Liver (tissue), 9 donors: Measurements from ENCODE around the gene SUPT5H. TPM values are rescaled to one million over a fixed set of nuclear protein-coding genes. Genes with fewer than 3 reads are reported as not detected.
A peak's percentile ranks its signal among the peaks of the same experiment; 100 is the strongest.
"Not testable (repeated sequence)": the region's sequence is repeated elsewhere in the genome, so short reads cannot be mapped to it uniquely, and the experiment has no call there.

ENCODE experiments used
- DNase-seq: peaks from one replicate; pipeline ENCODE4 v3.0.0-alpha.2; 2017; ENCODE audit warnings: low spot score
- H3K27ac ChIP-seq, 2 donors: one replicate each; pipeline ENCODE4 v1.7.0; 2013; ENCODE audit warnings: inconsistent platforms in 2 of 2, low read length in 2 of 2, control low read depth in 1 of 2, low read depth in 1 of 2, mild to moderate bottlenecking in 1 of 2
- H3K27me3 ChIP-seq, 4 donors: one replicate each; pipeline versions ENCODE4 v1.6.1 to v1.7.0; 2013; ENCODE audit warnings: low read length in 3 of 4, inconsistent platforms in 1 of 4, mild to moderate bottlenecking in 1 of 4, moderate library complexity in 1 of 4; ENCODE audit not compliant: control insufficient read depth in 4 of 4, insufficient read depth in 4 of 4
- H3K36me3 ChIP-seq, 4 donors: one replicate each; pipeline versions ENCODE4 v1.6.1 to v1.7.0; 2013; ENCODE audit warnings: low read length in 3 of 4, mild to moderate bottlenecking in 3 of 4, low read depth in 1 of 4, moderate library complexity in 1 of 4; ENCODE audit not compliant: control insufficient read depth in 4 of 4, insufficient read depth in 3 of 4
- H3K4me1 ChIP-seq, 4 donors: one replicate each; pipeline versions ENCODE4 v1.6.1 to v1.7.0; 2013; ENCODE audit warnings: low read length in 3 of 4, mild to moderate bottlenecking in 3 of 4, moderate library complexity in 1 of 4; ENCODE audit not compliant: control insufficient read depth in 4 of 4, insufficient read depth in 4 of 4
- H3K4me3 ChIP-seq, 3 donors: one replicate each; pipeline versions ENCODE4 v1.6.1 to v1.7.0; 2013; ENCODE audit warnings: low read length in 3 of 3, control low read depth in 1 of 3, low read depth in 1 of 3, mild to moderate bottlenecking in 1 of 3
- H3K9ac ChIP-seq, 2 donors: one replicate each; pipeline ENCODE4 v1.7.0; 2013; ENCODE audit warnings: low read length in 2 of 2, mild to moderate bottlenecking in 2 of 2, moderate library complexity in 2 of 2, control low read depth in 1 of 2, low read depth in 1 of 2
- H3K9me3 ChIP-seq, 4 donors: one replicate each; pipeline versions ENCODE4 v1.6.1 to v1.7.0; 2013; ENCODE audit warnings: low read length in 3 of 4; ENCODE audit not compliant: control insufficient read depth in 4 of 4
- CTCF ChIP-seq: fragments of 150-350 bp; IDR thresholded peaks from 2 replicates; pipeline ENCODE4 v1.5.1; 2017; ENCODE audit warnings: improper control_type of control experiment, low read depth, low read length; ENCODE audit not compliant: missing input control
- EGR1 ChIP-seq, 2 donors: IDR thresholded peaks; 2 replicates each; pipeline ENCODE4 v1.6.1; 2016 to 2018; ENCODE audit warnings: antibody characterized with exemption in 2 of 2, low read depth in 2 of 2
- GABPA ChIP-seq, 2 donors: IDR thresholded peaks in 1 of 2; conservative IDR thresholded peaks in 1 of 2; 2 replicates each; pipeline ENCODE4 v1.6.1; 2016; ENCODE audit warnings: antibody characterized with exemption in 2 of 2, mild to moderate bottlenecking in 1 of 2, moderate library complexity in 1 of 2
- HNF4A ChIP-seq, 2 donors: conservative IDR thresholded peaks; 2 replicates each; pipeline ENCODE4 v1.6.1; 2016; ENCODE audit warnings: antibody characterized with exemption in 2 of 2, mild to moderate bottlenecking in 2 of 2
- HNF4G ChIP-seq: IDR thresholded peaks from 2 replicates; pipeline ENCODE4 v1.6.1; 2016; ENCODE audit warnings: antibody characterized with exemption
- JUND ChIP-seq, 2 donors: IDR thresholded peaks; 2 replicates each; pipeline ENCODE4 v1.6.1; 2016; ENCODE audit warnings: antibody characterized with exemption in 2 of 2
- MAX ChIP-seq: IDR thresholded peaks from 2 replicates; pipeline ENCODE4 v1.6.1; 2016; ENCODE audit warnings: antibody characterized with exemption
- NR2F2 ChIP-seq: IDR thresholded peaks from 2 replicates; pipeline ENCODE4 v1.6.1; 2016; ENCODE audit warnings: antibody characterized with exemption
- REST ChIP-seq: IDR thresholded peaks from 2 replicates; pipeline ENCODE4 v1.6.1; 2016; ENCODE audit warnings: antibody characterized with exemption, mild to moderate bottlenecking
- RXRA ChIP-seq, 2 donors: IDR thresholded peaks; 2 replicates each; pipeline ENCODE4 v1.6.1; 2017 to 2018; ENCODE audit warnings: antibody characterized with exemption in 2 of 2, mild to moderate bottlenecking in 1 of 2
- TAF1 ChIP-seq: conservative IDR thresholded peaks from 2 replicates; pipeline ENCODE4 v1.6.1; 2016; ENCODE audit warnings: antibody characterized with exemption, mild to moderate bottlenecking
- YY1 ChIP-seq: IDR thresholded peaks from 2 replicates; pipeline ENCODE4 v1.6.1; 2016; ENCODE audit warnings: antibody characterized with exemption, mild to moderate bottlenecking
- ZBTB33 ChIP-seq: IDR thresholded peaks from 2 replicates; pipeline ENCODE4 v1.6.1; 2016; ENCODE audit warnings: antibody characterized with exemption
- WGBS: extraction: QIAGEN DNeasy Blood & Tissue Kit; methylation state at CpG from one replicate; pipeline ENCODE4 v1.1.7; 2013; 5-methylcytosine and 5-hydroxymethylcytosine counted together
- polyA plus RNA-seq, 2 donors: library from polyadenylated mRNA; stranded (reverse) in 1 of 2; unstranded in 1 of 2; fragments of 200-250 nt in 1 of 2; fragments of >200 nt in 1 of 2; fragmentation: Nextera tagmentation in 1 of 2; extraction: Ambion mirVana in 1 of 2; gene quantifications; one replicate each; pipeline versions ENCODE4 v1.2.1 to v1.2.3, GENCODE V29; 2013 to 2015
- total RNA-seq, 2 donors: library from RNA; depleted of rRNA; stranded (reverse); fragments of >200 nt; gene quantifications; one replicate each; pipeline ENCODE4 v1.2.3, GENCODE V29; 2014
- donor health status: healthy.
- donor health status: healthy.
- donor health status: healthy.
- donor health status: healthy.
- donor health status: healthy.

SUPT5H gene
- total and polyA plus RNA-seq, 4 donors, result 19.3 to 52.5 (median 45.2) TPM

- no peak for TF ChIP-seq CTCF
- TF ChIP-seq NR2F2, result no peak
- no peak for TF ChIP-seq ZBTB33
- TF ChIP-seq MAX, result no peak
- TF ChIP-seq GABPA (IDR thresholded peaks at IDR 0.05 in 1 of 2, conservative IDR thresholded peaks at IDR 0.05 in 1 of 2), result no peak
These were observed 30.4 kb downstream of the SUPT5H start (continued) for GRCh38 chr19:39475748-39476147.

GRCh38 chr19:39479319-39479801 lies 34.0 kb downstream of the SUPT5H start:
- not testable (repeated sequence) for H3K27me3 ChIP-seq, DNase-seq, H3K4me3 ChIP-seq, H3K9ac ChIP-seq, H3K27ac ChIP-seq, H3K9me3 ChIP-seq
- peaks cover 3 to 20% (median 14%) of the 10 kb centered on the region in 4 donors for H3K36me3 ChIP-seq
- WGBS, result 85% methylated on average over 11 of the region's 11 CpGs
- peaks cover 3 to 19% (median 15%) of the 10 kb centered on the region in 4 donors for H3K4me1 ChIP-seq

- peak overlapping the region in 2 of 3 donors; percentile 78 to 95 for H3K4me3 ChIP-seq
- WGBS, result 68% methylated on average over 10 of the region's 10 CpGs
- no peak for DNase-seq
- H3K36me3 ChIP-seq, result peaks cover 3 to 14% (median 8%) of the 10 kb centered on the region in 4 donors
- peak overlapping the region in 1 of 2 donors; percentile 82 for H3K27ac ChIP-seq
- H3K4me1 ChIP-seq, result peaks cover 3 to 19% (median 15%) of the 10 kb centered on the region in 4 donors
- H3K27me3 ChIP-seq, result no peaks in the 10 kb centered on the region
- no peaks in the 10 kb centered on the region for H3K9me3 ChIP-seq
- TF ChIP-seq REST (no peak), RXRA (IDR thresholded peaks at IDR 0.05) (no peak), EGR1 (IDR thresholded peaks at IDR 0.05; ENCODE audit: low read depth in 2 of 2) (no peak), ZBTB33 (no peak), CTCF (no peak), YY1 (no peak), TAF1 (no peak), HNF4A (conservative IDR thresholded peaks at IDR 0.05) (no peak), HNF4G (no peak), GABPA (IDR thresholded peaks at IDR 0.05 in 1 of 2, conservative IDR thresholded peaks at IDR 0.05 in 1 of 2) (no peak), JUND (IDR thresholded peaks at IDR 0.05) (no peak)
- H3K9ac ChIP-seq, result peak overlapping the region; percentile 57 to 90
These were observed 34.5 kb downstream of the SUPT5H start for GRCh38 chr19:39479916-39480315.
